HG02798 (cell line): Measurements from ENCODE around the gene NPY1R.

Experiments
- ATAC-seq: cut with Tn5 transposase; IDR thresholded peaks from one replicate; pipeline ENCODE4 v1.9.1; 2021; ENCODE audit warnings: mild to moderate bottlenecking; ENCODE audit not compliant: unreplicated experiment, poor library complexity

The NPY1R gene

DNA sequence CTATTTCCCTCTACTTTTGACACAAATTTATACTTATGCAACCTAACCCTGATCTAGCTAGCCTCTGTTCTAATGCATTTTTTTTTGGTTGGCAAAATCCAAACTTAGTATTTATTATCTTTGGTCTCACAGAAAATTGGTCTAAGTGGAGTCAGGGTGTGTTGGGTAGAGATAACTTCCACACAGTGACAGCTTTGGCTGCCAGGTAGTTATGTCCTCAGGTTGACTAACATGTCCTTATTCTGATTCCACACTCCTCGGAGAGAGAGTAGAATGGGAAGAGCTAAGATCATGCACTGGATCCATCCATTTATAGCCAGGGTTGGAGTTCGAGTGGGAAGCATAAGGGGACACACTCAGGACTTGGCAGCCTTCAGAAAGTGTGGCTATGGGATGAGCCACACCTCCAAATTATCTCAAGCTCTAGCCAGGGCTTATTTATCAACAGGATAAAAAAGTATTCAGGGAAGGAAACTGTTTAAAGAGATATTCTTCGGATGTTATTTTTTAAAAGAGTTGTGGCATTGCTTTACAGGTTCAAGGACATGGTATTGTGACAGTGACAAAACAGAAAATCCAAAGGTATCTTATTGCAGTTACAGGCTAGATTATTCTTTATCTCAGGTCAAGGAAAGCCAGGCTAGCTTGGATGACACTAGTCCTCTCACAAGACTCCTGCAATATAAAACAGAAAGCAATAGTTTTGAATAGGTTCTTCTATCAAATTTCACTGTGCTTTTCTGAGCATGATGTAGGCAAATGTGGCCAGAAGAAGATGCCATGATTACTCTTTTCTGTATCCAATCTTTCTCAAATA is 51.5 kb downstream of the NPY1R start:
- no peak for ATAC-seq

DNA sequence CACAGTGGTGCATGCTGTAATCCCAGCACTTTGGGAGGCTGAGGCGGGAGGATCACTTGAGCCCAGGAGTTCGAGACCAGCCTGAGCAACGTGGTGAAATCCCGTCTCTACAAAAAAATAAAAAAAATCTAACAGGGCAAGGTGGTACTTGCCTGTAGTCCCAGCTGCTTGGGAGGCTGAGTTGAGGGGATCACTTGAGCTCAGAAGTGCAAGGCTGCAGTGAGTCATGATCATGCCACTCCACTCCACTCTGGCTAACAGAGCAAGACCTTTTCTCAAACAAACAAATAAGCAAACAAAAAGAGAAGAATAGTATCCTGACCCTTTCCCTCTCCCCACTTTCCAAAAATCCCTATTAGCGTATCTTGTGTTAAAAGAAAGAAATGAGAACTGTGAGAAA is 52.7 kb downstream of the NPY1R start:
- no peak for ATAC-seq

DNA sequence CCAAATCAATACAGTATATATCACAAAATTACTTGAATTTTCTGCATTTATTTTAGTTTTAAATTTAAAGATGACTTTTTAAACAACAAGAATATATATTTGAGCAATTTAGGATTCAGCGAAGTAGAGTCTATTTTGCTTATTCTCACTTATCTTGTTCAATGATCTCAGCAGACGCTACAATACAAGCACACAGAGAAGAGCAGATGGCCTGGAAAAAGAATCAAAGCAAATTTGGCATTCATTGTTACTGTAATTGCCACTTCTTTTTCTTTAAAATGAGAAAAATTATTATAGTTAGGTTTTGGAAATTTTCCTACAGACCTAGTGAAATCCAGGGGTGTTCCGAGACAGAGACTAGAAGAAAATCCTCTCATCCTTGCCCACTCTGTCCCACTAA is 57.5 kb downstream of the NPY1R start:
- ATAC-seq: no peak
